ENCODE results near the gene CEBPZ.

CEBPZ gene

GRCh38 chr2:37271376-37272067 lies 40.1 kb upstream of the CEBPZ start:
- no peak for ATAC-seq
- TF ChIP-seq TCF4 (CRISPR knock-in tag; IDR thresholded peaks at IDR 0.05; ENCODE audit: borderline replicate concordance), result no peak

- ATAC-seq, result no peak
- TF ChIP-seq CREB5 (CRISPR knock-in tag; IDR thresholded peaks at IDR 0.05; ENCODE audit: low read depth), result no peak
- TF ChIP-seq TCF4 (CRISPR knock-in tag; IDR thresholded peaks at IDR 0.05; ENCODE audit: borderline replicate concordance), result no peak
- TF ChIP-seq SNAI2 (CRISPR knock-in tag; IDR thresholded peaks at IDR 0.05), result no peak
- TF ChIP-seq CSDC2 (CRISPR knock-in tag; IDR thresholded peaks at IDR 0.05), result no peak
- no peak for TF ChIP-seq ISL1 (CRISPR knock-in tag; IDR thresholded peaks at IDR 0.05)
- no peak for TF ChIP-seq POU6F1 (CRISPR knock-in tag; IDR thresholded peaks at IDR 0.05; ENCODE audit: borderline replicate concordance, low read depth)
- TF ChIP-seq CSRNP3 (CRISPR knock-in tag; IDR thresholded peaks at IDR 0.05), result no peak
- TF ChIP-seq ZC3H10 (CRISPR knock-in tag; IDR thresholded peaks at IDR 0.05), result no peak
- no peak for TF ChIP-seq ZNF70 (CRISPR knock-in tag; IDR thresholded peaks at IDR 0.05)
- TF ChIP-seq PPARA (CRISPR knock-in tag; IDR thresholded peaks at IDR 0.05; ENCODE audit: borderline replicate concordance), result no peak
- no peak for TF ChIP-seq ZFP3 (CRISPR knock-in tag; IDR thresholded peaks at IDR 0.05)
Observed at GRCh38 chr2:37268111-37268510, 36.7 kb upstream of the CEBPZ start.

- no peak for ATAC-seq
- TF ChIP-seq PPARA (CRISPR knock-in tag; IDR thresholded peaks at IDR 0.05; ENCODE audit: borderline replicate concordance) (no peak), CSDC2 (CRISPR knock-in tag; IDR thresholded peaks at IDR 0.05) (no peak), TSHZ2 (CRISPR knock-in tag; IDR thresholded peaks at IDR 0.05) (no peak)
Observed at GRCh38 chr2:37267685-37268084, 36.3 kb upstream of the CEBPZ start.

GRCh38 chr2:37263839-37264238 lies 32.4 kb upstream of the CEBPZ start:
- no peak for TF ChIP-seq ZNF8 (CRISPR knock-in tag; IDR thresholded peaks at IDR 0.05)
- ATAC-seq, result no peak

- ATAC-seq, result no peak
- TF ChIP-seq POU6F1 (CRISPR knock-in tag; IDR thresholded peaks at IDR 0.05; ENCODE audit: borderline replicate concordance, low read depth) (no peak), RARB (CRISPR knock-in tag; IDR thresholded peaks at IDR 0.05) (no peak), ZNF565 (CRISPR knock-in tag; conservative IDR thresholded peaks at IDR 0.05; ENCODE audit: low read depth) (no peak), PATZ1 (CRISPR knock-in tag; IDR thresholded peaks at IDR 0.05; ENCODE audit: borderline replicate concordance) (no peak), ZC3H10 (CRISPR knock-in tag; IDR thresholded peaks at IDR 0.05) (no peak), TCF4 (CRISPR knock-in tag; IDR thresholded peaks at IDR 0.05; ENCODE audit: borderline replicate concordance) (no peak), TOX (CRISPR knock-in tag; IDR thresholded peaks at IDR 0.05; ENCODE audit: borderline replicate concordance) (no peak), CSDC2 (CRISPR knock-in tag; IDR thresholded peaks at IDR 0.05) (no peak), ZNF8 (CRISPR knock-in tag; IDR thresholded peaks at IDR 0.05) (no peak), OSR1 (CRISPR knock-in tag; IDR thresholded peaks at IDR 0.05) (no peak), GLIS3 (CRISPR knock-in tag; IDR thresholded peaks at IDR 0.05) (no peak), BACH2 (CRISPR knock-in tag; IDR thresholded peaks at IDR 0.05; ENCODE audit: borderline replicate concordance) (no peak), ZFP3 (CRISPR knock-in tag; IDR thresholded peaks at IDR 0.05) (no peak), SNAI2 (CRISPR knock-in tag; IDR thresholded peaks at IDR 0.05) (no peak)
Observed at GRCh38 chr2:37262522-37262921, 31.1 kb upstream of the CEBPZ start.

Measured in SK-N-SH treated with all-trans-retinoic acid at 6 μM for 48 hours (cell line).